HG02571 (cell line): ENCODE results near the gene ARHGEF6.

ENCODE experiments used
- ATAC-seq: cut with Tn5 transposase; IDR thresholded peaks from one replicate; pipeline ENCODE4 v1.9.1; 2021; ENCODE audit warnings: mild to moderate bottlenecking, moderate library complexity; ENCODE audit not compliant: unreplicated experiment

ARHGEF6 gene

GRCh38 chrX:136708348-136708747 lies 72.4 kb downstream of the ARHGEF6 start:
- no peak for ATAC-seq

GRCh38 chrX:136697156-136697555 lies 83.6 kb downstream of the ARHGEF6 start:
- no peak for ATAC-seq

- peak; percentile 82 for ATAC-seq
Observed at GRCh38 chrX:136694431-136695087, 86.2 kb downstream of the ARHGEF6 start.

GRCh38 chrX:136692271-136692670 lies 88.5 kb downstream of the ARHGEF6 start:
- ATAC-seq, result no peak

GRCh38 chrX:136691028-136691809 lies 89.5 kb downstream of the ARHGEF6 start:
- ATAC-seq, result no peak

GRCh38 chrX:136689436-136689835 lies 91.3 kb downstream of the ARHGEF6 start:
- ATAC-seq, result no peak

GRCh38 chrX:136687457-136687856 lies 93.3 kb downstream of the ARHGEF6 start:
- no peak for ATAC-seq

- ATAC-seq, result no peak
Observed at GRCh38 chrX:136684120-136684519, 96.6 kb downstream of the ARHGEF6 start.

- ATAC-seq, result no peak
Observed at GRCh38 chrX:136679531-136679930, 101.2 kb downstream of the ARHGEF6 start.

GRCh38 chrX:136674270-136674985 lies 106.3 kb downstream of the ARHGEF6 start:
- ATAC-seq, result no peak

GRCh38 chrX:136671006-136671610 lies 109.6 kb downstream of the ARHGEF6 start:
- no peak for ATAC-seq

GRCh38 chrX:136667446-136668168 lies 113.1 kb downstream of the ARHGEF6 start:
- no peak for ATAC-seq

GRCh38 chrX:136666088-136666487 lies 114.6 kb downstream of the ARHGEF6 start:
- no peak for ATAC-seq

- ATAC-seq, result no peak
Observed at GRCh38 chrX:136665258-136665900, 115.4 kb downstream of the ARHGEF6 start.

GRCh38 chrX:136662976-136663375 lies 117.8 kb downstream of the ARHGEF6 start:
- ATAC-seq, result no peak

GRCh38 chrX:136662104-136662503 lies 118.6 kb downstream of the ARHGEF6 start:
- ATAC-seq, result no peak

- ATAC-seq, result no peak
Observed at GRCh38 chrX:136660896-136661295, 119.8 kb downstream of the ARHGEF6 start.

GRCh38 chrX:136659174-136659573 lies 121.6 kb downstream of the ARHGEF6 start:
- no peak for ATAC-seq

GRCh38 chrX:136658151-136658550 lies 122.6 kb downstream of the ARHGEF6 start:
- ATAC-seq, result no peak

- ATAC-seq, result no peak
Observed at GRCh38 chrX:136656361-136656964, 124.3 kb downstream of the ARHGEF6 start.
